Activated CD4-positive, alpha-beta T cell treated with anti-CD3 and anti-CD28 coated beads for 36 hours (primary cell): ENCODE measurements around the gene SYNDIG1. TPM values are rescaled to one million over a fixed set of nuclear protein-coding genes. Genes with fewer than 3 reads are reported as not detected.

Source experiments
- ATAC-seq: fragments of 200-7000 bp; cut with Tn5 transposase; one replicate; pipeline ENCODE4 v1.10.0; 2021; ENCODE audit warnings: mild to moderate bottlenecking, moderate library complexity
- CTCF ChIA-PET: fragments of 350-600 bp; sonication (Branson Sonifier 250); formaldehyde crosslinking; loops from one replicate; lab custom pipeline; 2021; ENCODE audit warnings: antibody characterized with exemption; lab: Charles Lee
- POLR2A ChIA-PET: fragments of 350-600 bp; sonication (Branson Sonifier 250); formaldehyde crosslinking; loops from one replicate; lab custom pipeline; 2021; ENCODE audit warnings: antibody characterized with exemption, inconsistent platforms; lab: Charles Lee
- DNase-seq: peaks from one replicate; pipeline ENCODE4 v3.0.0-alpha.2; 2020
- H3K27ac Mint-ChIP-seq: one replicate; pipeline ENCODE4 v1.8.0; 2021; ENCODE audit warnings: mixed read lengths
- H3K27me3 Mint-ChIP-seq: one replicate; pipeline ENCODE4 v1.8.0; 2021; ENCODE audit warnings: mixed read lengths
- H3K36me3 Mint-ChIP-seq: one replicate; pipeline ENCODE4 v1.8.0; 2021; ENCODE audit warnings: low read depth, mixed read lengths
- H3K4me1 Mint-ChIP-seq: one replicate; pipeline ENCODE4 v1.8.0; 2021; ENCODE audit warnings: mixed read lengths
- H3K4me3 Mint-ChIP-seq: one replicate; pipeline ENCODE4 v1.8.0; 2021; ENCODE audit warnings: mild to moderate bottlenecking, moderate library complexity, mixed read lengths
- H3K9me3 Mint-ChIP-seq: one replicate; pipeline ENCODE4 v1.8.0; 2021; ENCODE audit warnings: low read depth, mixed read lengths
- intact Hi-C, 2 experiments: fragments of 100-400 bp; cut with DNase I in 1 of 2; cut with micrococcal nuclease in 1 of 2; formaldehyde crosslinking; loops; one replicate each; pipeline versions ENCODE4 v1.14.2 to v1.15.1; 2022 to 2024; cut with DNase I, micrococcal nuclease
- total RNA-seq, 2 experiments: library from RNA; stranded (reverse); gene quantifications; one replicate each; pipeline ENCODE4 v1.2.3, GENCODE V29; 2021

SYNDIG1 gene
- total RNA-seq, 2 experiments from 2014 or later, result not detected

DNA sequence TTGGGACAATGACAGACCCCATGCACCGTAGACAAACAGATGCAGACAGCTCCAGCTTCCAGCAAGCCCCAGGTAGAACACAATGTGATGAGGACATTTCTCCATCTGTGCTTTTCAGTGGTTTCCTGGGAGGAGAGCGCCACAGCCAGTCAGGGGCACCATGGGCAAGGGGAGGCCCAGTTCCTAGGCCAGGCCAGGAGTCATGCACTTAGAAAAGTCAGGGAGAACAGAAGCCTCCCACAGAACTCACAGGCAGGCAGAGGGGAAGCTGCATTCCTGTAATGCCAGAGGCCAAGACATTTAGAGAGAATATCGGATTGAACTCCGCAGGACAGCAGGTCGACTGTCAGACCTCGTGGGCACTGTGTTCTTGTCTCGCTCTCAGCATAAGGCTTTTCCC, 9.2 kb downstream of the SYNDIG1 start:
- CTCF ChIA-PET, result no interaction called here
- ATAC-seq (no peak), DNase-seq (no peak)
- Mint-ChIP-seq H3K4me1 (no peaks in the 10 kb centered on the region), H3K27me3 (no peaks in the 10 kb centered on the region), H3K27ac (no peak overlapping the region), H3K9me3 (no peaks in the 10 kb centered on the region), H3K4me3 (no peak overlapping the region), H3K36me3 (no peaks in the 10 kb centered on the region)
- intact Hi-C loops, result no loop called here
- POLR2A ChIA-PET, result no interaction called here

GRCh38 chr20:24479106-24479505, 9.7 kb downstream of the SYNDIG1 start:
- ATAC-seq (no peak), DNase-seq (no peak)
- no peaks in the 10 kb centered on the region for H3K9me3 Mint-ChIP-seq
- no peaks in the 10 kb centered on the region for H3K36me3 Mint-ChIP-seq
- H3K4me3 Mint-ChIP-seq, result no peak overlapping the region
- no peaks in the 10 kb centered on the region for H3K4me1 Mint-ChIP-seq
- intact Hi-C loops, result no loop called here
- CTCF ChIA-PET, result no interaction called here
- POLR2A ChIA-PET, result no interaction called here
- H3K27me3 Mint-ChIP-seq, result no peaks in the 10 kb centered on the region
- no peak overlapping the region for H3K27ac Mint-ChIP-seq

GRCh38 chr20:24479595-24479994, 10.2 kb downstream of the SYNDIG1 start:
- Mint-ChIP-seq H3K27me3 (no peaks in the 10 kb centered on the region), H3K27ac (no peak overlapping the region), H3K9me3 (no peaks in the 10 kb centered on the region), H3K36me3 (no peaks in the 10 kb centered on the region), H3K4me3 (no peak overlapping the region), H3K4me1 (no peaks in the 10 kb centered on the region)
- DNase-seq (no peak), ATAC-seq (no peak)
- POLR2A ChIA-PET, result no interaction called here
- intact Hi-C loops, result no loop called here
- CTCF ChIA-PET, result no interaction called here

GRCh38 chr20:24480509-24480908, 11.1 kb downstream of the SYNDIG1 start:
- H3K27ac Mint-ChIP-seq, result no peak overlapping the region
- no peaks in the 10 kb centered on the region for H3K27me3 Mint-ChIP-seq
- H3K4me1 Mint-ChIP-seq, result no peaks in the 10 kb centered on the region
- no peak overlapping the region for H3K4me3 Mint-ChIP-seq
- DNase-seq (no peak), ATAC-seq (no peak)
- POLR2A ChIA-PET, result no interaction called here
- H3K36me3 Mint-ChIP-seq, result no peaks in the 10 kb centered on the region
- intact Hi-C loops, result no loop called here
- no peaks in the 10 kb centered on the region for H3K9me3 Mint-ChIP-seq
- CTCF ChIA-PET, result interaction anchor here (0.7 kb wide), 1 partner anchor 370 kb away, joined by 3 read pairs; no protein-coding TSS in a partner anchor

- intact Hi-C loops, result no loop called here
- POLR2A ChIA-PET, result no interaction called here
- no peak for ATAC-seq
- CTCF ChIA-PET, result no interaction called here
- H3K27ac Mint-ChIP-seq, result no peak overlapping the region
- no peaks in the 10 kb centered on the region for H3K27me3 Mint-ChIP-seq
- H3K36me3 Mint-ChIP-seq, result no peaks in the 10 kb centered on the region
- no peaks in the 10 kb centered on the region for H3K9me3 Mint-ChIP-seq
- no peak overlapping the region for H3K4me3 Mint-ChIP-seq
- DNase-seq, result no peak
- no peaks in the 10 kb centered on the region for H3K4me1 Mint-ChIP-seq
These were observed 11.7 kb downstream of the SYNDIG1 start for GRCh38 chr20:24481173-24481572.

DNA sequence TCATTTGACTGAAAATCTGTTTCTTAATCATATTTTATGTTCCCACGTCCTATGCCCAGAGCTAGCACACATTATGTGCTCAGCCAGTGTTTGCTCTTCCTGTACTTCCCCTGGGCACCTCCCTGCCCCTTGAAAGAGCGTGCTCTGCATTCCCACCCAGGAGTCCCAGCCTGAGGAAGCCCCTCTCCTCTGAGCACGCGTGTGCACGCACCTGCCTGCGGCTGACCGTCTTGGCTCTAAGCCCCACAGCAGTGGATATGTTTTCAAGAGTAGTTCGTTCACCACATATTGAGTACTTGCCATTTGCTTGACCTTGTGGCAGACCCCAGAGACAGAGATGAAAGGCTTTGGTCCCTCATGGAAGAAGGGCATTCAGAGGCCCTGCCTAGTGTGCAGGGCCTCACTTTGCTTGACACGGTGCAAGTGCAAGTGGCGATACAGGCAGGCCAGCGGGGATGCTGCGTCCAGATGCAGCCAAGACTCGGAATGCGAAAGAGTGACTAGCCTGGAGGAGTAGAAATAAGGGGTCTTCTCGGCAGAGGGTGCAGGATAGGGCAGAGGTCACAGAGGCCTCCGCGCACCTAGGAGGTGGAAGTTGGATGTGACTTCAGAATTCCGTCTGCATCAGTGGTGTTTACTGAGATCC, 14.1 kb downstream of the SYNDIG1 start:
- no peaks in the 10 kb centered on the region for H3K27me3 Mint-ChIP-seq
- POLR2A ChIA-PET, result no interaction called here
- H3K4me3 Mint-ChIP-seq, result no peak overlapping the region
- intact Hi-C loops, result no loop called here
- no peak for DNase-seq
- CTCF ChIA-PET, result no interaction called here
- ATAC-seq, result no peak
- H3K27ac Mint-ChIP-seq, result no peak overlapping the region
- no peaks in the 10 kb centered on the region for H3K9me3 Mint-ChIP-seq
- H3K4me1 Mint-ChIP-seq, result no peaks in the 10 kb centered on the region
- H3K36me3 Mint-ChIP-seq, result no peaks in the 10 kb centered on the region

GRCh38 chr20:24484081-24484450, 14.6 kb downstream of the SYNDIG1 start:
- POLR2A ChIA-PET, result no interaction called here
- H3K4me3 Mint-ChIP-seq, result no peak overlapping the region
- intact Hi-C loops, result no loop called here

DNA sequence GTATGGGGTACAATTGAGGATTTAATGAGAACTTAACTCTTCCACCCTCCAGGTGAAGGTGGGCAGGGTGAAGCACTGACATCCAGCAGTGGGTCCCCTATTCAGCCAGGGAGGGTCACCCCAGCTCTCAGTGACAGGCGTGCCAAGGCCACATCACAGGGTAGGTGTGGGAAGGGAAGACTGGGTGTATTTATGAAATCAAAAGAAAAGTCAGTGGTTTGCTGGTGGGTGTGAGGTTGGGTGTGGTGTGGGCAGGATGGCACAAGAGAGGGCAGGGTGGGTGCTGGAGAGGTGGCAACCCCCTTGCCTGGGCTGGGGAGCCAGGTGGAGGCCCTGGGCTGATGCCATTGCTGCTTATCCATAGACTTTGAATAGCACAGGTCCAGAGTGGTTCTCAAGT, 16.6 kb downstream of the SYNDIG1 start:
- CTCF ChIA-PET, result no interaction called here
- no peak overlapping the region for H3K27ac Mint-ChIP-seq
- ATAC-seq (no peak), DNase-seq (no peak)
- POLR2A ChIA-PET, result no interaction called here
- no peaks in the 10 kb centered on the region for H3K36me3 Mint-ChIP-seq
- no peaks in the 10 kb centered on the region for H3K4me1 Mint-ChIP-seq
- no peaks in the 10 kb centered on the region for H3K27me3 Mint-ChIP-seq
- H3K9me3 Mint-ChIP-seq, result no peaks in the 10 kb centered on the region
- intact Hi-C loops, result no loop called here
- no peak overlapping the region for H3K4me3 Mint-ChIP-seq

More at GRCh38 chr20:24484081-24484450, 14.6 kb downstream of the SYNDIG1 start:
- no peaks in the 10 kb centered on the region for H3K27me3 Mint-ChIP-seq
- ATAC-seq, result no peak
- no peak overlapping the region for H3K27ac Mint-ChIP-seq
- H3K36me3 Mint-ChIP-seq, result no peaks in the 10 kb centered on the region
- no peak for DNase-seq
- CTCF ChIA-PET, result no interaction called here
- H3K4me1 Mint-ChIP-seq, result no peaks in the 10 kb centered on the region
- H3K9me3 Mint-ChIP-seq, result no peaks in the 10 kb centered on the region

- Mint-ChIP-seq H3K27ac (no peak overlapping the region), H3K4me3 (no peak overlapping the region), H3K9me3 (no peaks in the 10 kb centered on the region), H3K36me3 (no peaks in the 10 kb centered on the region), H3K27me3 (no peaks in the 10 kb centered on the region), H3K4me1 (no peaks in the 10 kb centered on the region)
- ChIA-PET CTCF (no interaction called here), POLR2A (no interaction called here)
- ATAC-seq (no peak), DNase-seq (no peak)
- intact Hi-C loops, result no loop called here
These were observed 17.8 kb downstream of the SYNDIG1 start for GRCh38 chr20:24487240-24487639.

- no peaks in the 10 kb centered on the region for H3K4me1 Mint-ChIP-seq
- H3K4me3 Mint-ChIP-seq, result no peak overlapping the region
These were observed 18.2 kb downstream of the SYNDIG1 start for GRCh38 chr20:24487648-24488047.

DNA sequence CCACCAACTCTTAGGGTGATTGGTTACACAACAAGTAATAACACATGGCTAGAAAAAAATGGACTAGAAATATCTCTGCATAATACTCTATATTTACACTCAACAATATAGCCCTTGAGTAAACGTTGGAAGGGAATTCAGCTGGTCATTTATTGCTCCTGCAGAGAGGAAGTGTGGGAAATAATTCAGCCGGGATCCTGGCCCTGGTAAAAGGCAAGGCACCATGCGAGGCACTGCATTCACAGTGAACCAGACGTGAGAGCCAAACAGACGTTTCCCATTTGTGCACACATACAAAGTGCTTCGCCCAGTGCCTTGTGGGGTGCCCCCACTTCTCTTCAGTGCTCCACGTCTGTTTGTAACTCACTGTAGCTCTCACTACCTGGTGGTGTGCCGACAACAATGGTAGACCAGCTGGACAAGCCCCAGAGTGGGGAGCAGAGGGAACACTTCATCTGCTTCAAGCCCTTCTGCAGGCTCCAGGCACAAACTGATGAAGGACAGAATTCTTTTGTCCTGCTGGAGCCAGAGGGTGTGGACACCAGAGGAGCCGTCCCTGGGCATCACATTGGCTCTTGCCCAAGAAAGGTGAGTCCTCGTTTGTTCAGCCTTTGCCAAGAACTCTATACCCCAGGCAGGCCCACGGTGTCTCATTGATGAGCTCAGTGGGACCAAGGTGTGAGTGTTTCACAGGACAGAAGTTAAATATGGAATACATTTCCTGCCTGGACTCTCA, 18.8 kb downstream of the SYNDIG1 start:
- no peaks in the 10 kb centered on the region for H3K9me3 Mint-ChIP-seq
- CTCF ChIA-PET, result no interaction called here
- no peaks in the 10 kb centered on the region for H3K27me3 Mint-ChIP-seq
- H3K27ac Mint-ChIP-seq, result no peak overlapping the region
- H3K36me3 Mint-ChIP-seq, result no peaks in the 10 kb centered on the region
- POLR2A ChIA-PET, result no interaction called here
- H3K4me3 Mint-ChIP-seq, result no peak overlapping the region
- no peaks in the 10 kb centered on the region for H3K4me1 Mint-ChIP-seq
- DNase-seq (no peak), ATAC-seq (no peak)
- intact Hi-C loops, result no loop called here

More at GRCh38 chr20:24487648-24488047, 18.2 kb downstream of the SYNDIG1 start:
- intact Hi-C loops, result no loop called here
- Mint-ChIP-seq H3K9me3 (no peaks in the 10 kb centered on the region), H3K27ac (no peak overlapping the region), H3K27me3 (no peaks in the 10 kb centered on the region), H3K36me3 (no peaks in the 10 kb centered on the region)
- ChIA-PET CTCF (no interaction called here), POLR2A (no interaction called here)
- no peak for ATAC-seq
- no peak for DNase-seq

GRCh38 chr20:24488800-24489175, 19.4 kb downstream of the SYNDIG1 start:
- no peak overlapping the region for H3K4me3 Mint-ChIP-seq
- no peaks in the 10 kb centered on the region for H3K36me3 Mint-ChIP-seq
- ATAC-seq, result no peak
- DNase-seq, result no peak
- CTCF ChIA-PET, result no interaction called here
- H3K9me3 Mint-ChIP-seq, result no peaks in the 10 kb centered on the region
- POLR2A ChIA-PET, result no interaction called here
- intact Hi-C loops, result no loop called here
- no peaks in the 10 kb centered on the region for H3K4me1 Mint-ChIP-seq
- no peaks in the 10 kb centered on the region for H3K27me3 Mint-ChIP-seq
- H3K27ac Mint-ChIP-seq, result no peak overlapping the region
